Omental fat pad (tissue), 4 donors: Measurements from ENCODE around the gene TIMD4. TPM values are rescaled to one million over a fixed set of nuclear protein-coding genes. Genes with fewer than 3 reads are reported as not detected.
"Not testable (repeated sequence)": the region's sequence is repeated elsewhere in the genome, so short reads cannot be mapped to it uniquely, and the experiment has no call there.

Experiments used
- ATAC-seq: fragments of 150-250 bp; one replicate; pipeline ENCODE4 v1.9.1; 2016; ENCODE audit warnings: mild to moderate bottlenecking, moderate library complexity; ENCODE audit not compliant: low FRiP score
- DNase-seq: peaks from one replicate; pipeline ENCODE4 v3.0.0-alpha.2; 2019; ENCODE audit warnings: low spot score
- total RNA-seq, 4 donors: library from RNA; depleted of rRNA; stranded (reverse); fragments of >200 nt; gene quantifications; one replicate each; pipeline ENCODE4 v1.1.0, GENCODE V29; 2016
- TF ChIP-seq, protein P1 (sequence below), 3 donors: fragments of 450-650 bp; IDR thresholded peaks; one replicate each; pipeline ENCODE4 v1.5.1; 2016 to 2017; ENCODE audit warnings: antibody characterized with exemption in 3 of 3, mild to moderate bottlenecking in 3 of 3, moderate library complexity in 2 of 3

Gene TIMD4
- total RNA-seq, 4 donors from 2014 or later: 0.96 to 6.0 (median 1.2) TPM

DNA sequence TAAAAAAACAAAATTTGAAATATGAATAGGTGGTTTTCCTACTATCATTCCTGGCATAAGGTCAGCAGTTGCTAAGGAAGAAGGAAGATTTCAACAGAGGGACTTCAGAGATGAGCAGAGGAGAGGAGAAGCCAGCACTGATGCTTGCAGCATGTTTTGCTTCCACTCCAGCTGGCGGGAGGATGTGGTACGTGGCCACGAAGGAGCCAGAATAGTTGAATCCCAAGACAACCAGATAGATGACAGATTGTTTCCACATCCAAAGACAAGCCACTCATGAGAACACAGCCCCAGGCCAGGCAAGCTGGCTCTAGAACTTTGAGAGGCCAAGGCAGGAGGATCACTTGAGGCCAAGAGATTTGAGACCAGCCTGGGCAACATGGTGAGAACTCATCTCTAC lies 15.1 kb downstream of the TIMD4 start:
- DNase-seq (no peak), ATAC-seq (no peak)
- TF ChIP-seq, protein P1, sequence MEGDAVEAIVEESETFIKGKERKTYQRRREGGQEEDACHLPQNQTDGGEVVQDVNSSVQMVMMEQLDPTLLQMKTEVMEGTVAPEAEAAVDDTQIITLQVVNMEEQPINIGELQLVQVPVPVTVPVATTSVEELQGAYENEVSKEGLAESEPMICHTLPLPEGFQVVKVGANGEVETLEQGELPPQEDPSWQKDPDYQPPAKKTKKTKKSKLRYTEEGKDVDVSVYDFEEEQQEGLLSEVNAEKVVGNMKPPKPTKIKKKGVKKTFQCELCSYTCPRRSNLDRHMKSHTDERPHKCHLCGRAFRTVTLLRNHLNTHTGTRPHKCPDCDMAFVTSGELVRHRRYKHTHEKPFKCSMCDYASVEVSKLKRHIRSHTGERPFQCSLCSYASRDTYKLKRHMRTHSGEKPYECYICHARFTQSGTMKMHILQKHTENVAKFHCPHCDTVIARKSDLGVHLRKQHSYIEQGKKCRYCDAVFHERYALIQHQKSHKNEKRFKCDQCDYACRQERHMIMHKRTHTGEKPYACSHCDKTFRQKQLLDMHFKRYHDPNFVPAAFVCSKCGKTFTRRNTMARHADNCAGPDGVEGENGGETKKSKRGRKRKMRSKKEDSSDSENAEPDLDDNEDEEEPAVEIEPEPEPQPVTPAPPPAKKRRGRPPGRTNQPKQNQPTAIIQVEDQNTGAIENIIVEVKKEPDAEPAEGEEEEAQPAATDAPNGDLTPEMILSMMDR (IDR thresholded peaks at IDR 0.05): no peak

DNA sequence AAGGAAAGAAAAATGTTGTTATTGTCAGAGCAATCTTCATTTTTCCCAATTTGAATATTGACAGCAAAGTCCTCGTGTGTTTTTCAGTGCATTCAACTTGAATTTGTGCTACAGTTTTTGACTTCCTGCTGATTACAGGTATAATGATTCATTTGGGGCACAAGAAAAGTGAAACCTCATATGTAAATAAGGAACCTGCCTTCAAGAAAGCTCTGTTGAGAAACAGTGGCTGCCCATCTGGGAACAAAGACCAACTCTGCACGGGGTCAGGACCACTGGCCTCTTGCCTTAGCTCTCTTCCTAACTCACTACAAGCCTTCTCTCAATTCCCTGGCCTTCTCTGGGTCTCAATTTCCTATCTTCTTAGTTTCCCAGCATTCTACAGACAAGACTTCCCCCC lies 21.0 kb downstream of the TIMD4 start:
- ATAC-seq (no peak), DNase-seq (no peak)
- TF ChIP-seq, protein P1 (IDR thresholded peaks at IDR 0.05): no peak

DNA sequence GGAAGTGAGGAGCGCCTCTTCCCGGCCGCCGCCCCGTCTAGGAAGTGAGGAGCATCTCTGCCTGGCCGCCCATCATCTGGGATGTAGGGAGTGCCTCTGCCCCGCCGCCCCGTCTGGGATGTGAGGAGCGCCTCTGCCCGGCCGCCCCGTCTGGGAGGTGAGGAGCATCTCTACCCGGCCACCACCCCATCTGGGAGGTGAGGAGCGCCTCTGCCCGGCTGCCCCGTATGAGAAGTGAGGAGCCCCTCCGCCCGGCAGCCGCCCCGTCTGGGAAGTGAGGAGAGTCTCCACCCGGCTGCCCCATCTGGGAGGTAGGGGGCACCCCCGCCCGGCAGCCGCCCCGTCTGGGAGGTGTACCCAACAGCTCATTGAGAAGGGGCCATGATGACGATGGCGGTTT lies 22.6 kb downstream of the TIMD4 start:
- not testable (repeated sequence) for DNase-seq, ATAC-seq

DNA sequence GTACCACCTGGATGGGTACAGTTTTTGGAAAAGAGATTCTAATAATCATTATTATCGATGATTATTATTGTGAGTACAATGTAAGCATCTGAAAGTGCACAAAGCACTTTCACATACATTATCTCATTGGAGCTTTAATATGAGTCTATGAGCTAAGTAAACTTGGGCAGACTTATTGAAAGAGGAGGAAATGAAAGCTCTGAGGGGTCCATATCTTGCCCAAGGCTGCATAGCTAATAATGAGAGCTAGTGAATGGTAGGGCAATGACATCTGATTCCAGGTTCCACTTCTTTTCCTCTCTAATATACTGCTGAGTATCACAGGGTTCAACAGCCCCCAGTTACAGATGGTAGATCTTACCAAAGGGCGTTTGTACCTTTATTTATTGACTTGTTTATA lies 26.1 kb downstream of the TIMD4 start:
- no peak for ATAC-seq
- TF ChIP-seq, protein P1 (IDR thresholded peaks at IDR 0.05): no peak
- DNase-seq: no peak

GRCh38 chr5:156934450-156935211 lies 28.4 kb downstream of the TIMD4 start:
- no peak for DNase-seq
- TF ChIP-seq, protein P1 (IDR thresholded peaks at IDR 0.05): no peak
- ATAC-seq: no peak

GRCh38 chr5:156929366-156929948 lies 33.6 kb downstream of the TIMD4 start:
- ATAC-seq: no peak

DNA sequence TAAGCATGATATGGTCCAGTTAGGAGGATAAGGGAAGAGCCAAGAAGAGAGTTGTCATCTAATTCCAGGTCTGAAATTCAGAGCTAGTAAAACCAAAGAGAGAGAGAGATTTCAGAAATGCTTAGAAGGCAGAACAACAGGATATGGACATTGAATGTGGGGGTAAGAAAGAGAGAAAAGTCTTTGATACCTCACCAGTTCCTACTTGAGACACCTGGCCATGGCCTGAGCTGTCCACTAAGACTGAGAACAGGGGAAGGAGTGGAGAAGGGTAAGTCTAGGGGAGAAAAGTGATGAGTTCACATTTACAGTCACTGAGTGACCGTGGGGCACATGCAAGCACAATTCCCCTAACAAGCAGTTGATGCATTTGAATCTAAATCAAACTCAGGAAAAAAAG lies 35.5 kb downstream of the TIMD4 start:
- TF ChIP-seq, protein P1 (IDR thresholded peaks at IDR 0.05): no peak
- ATAC-seq: no peak
- DNase-seq: no peak

More at GRCh38 chr5:156929366-156929948, 33.6 kb downstream of the TIMD4 start:
- TF ChIP-seq, protein P1 (IDR thresholded peaks at IDR 0.05): no peak
- DNase-seq: no peak

DNA sequence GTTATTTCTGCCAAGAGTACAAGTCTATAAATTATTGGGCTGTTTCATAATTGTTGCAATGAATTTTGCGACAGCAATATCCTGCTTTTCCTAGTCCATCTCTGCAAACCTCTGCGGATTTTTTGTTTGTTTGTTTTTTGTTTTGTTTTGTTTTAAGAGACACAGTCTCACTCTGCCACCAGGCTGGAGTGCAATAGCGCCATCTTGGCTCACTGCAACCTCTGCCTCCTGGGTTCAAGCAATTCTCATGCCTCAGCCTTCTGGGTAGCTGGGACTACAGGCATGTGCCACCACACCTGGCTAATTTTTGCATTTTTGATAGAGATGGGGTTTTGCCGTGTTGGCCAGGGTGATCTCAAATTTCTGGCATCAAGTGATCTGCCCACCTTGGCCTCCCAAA lies 37.3 kb downstream of the TIMD4 start:
- ATAC-seq: not testable (repeated sequence)

More for the DNA sequence above, 37.3 kb downstream of the TIMD4 start:
- DNase-seq: not testable (repeated sequence)
